MM.1S (cell line): ENCODE measurements around the gene ECHDC1.

Experiments
- DNase-seq: peaks from one replicate; pipeline ENCODE4 v3.0.0-alpha.2; 2015
- H2AFZ ChIP-seq: fragments of 300-600 bp; sonication (generic); 2 replicates; pipeline ENCODE4 v1.6.0; 2016; ENCODE audit warnings: antibody characterized with exemption, low read length
- H3F3A ChIP-seq: fragments of 300-600 bp; sonication (generic); 2 replicates; pipeline ENCODE4 v1.6.1; 2016; ENCODE audit warnings: mild to moderate bottlenecking, antibody characterized with exemption, low read length, moderate library complexity, mixed read lengths; ENCODE audit not compliant: insufficient read depth
- H3K27ac ChIP-seq: fragments of 300-600 bp; sonication (generic); 2 replicates; pipeline ENCODE4 v1.5.1; 2016; ENCODE audit warnings: mild to moderate bottlenecking, low read length
- H3K27me3 ChIP-seq: fragments of 300-600 bp; sonication (generic); replicated peaks from 2 replicates; pipeline ENCODE4 v1.6.0; 2016; ENCODE audit warnings: low read length; ENCODE audit not compliant: insufficient read depth
- H3K36me3 ChIP-seq: fragments of 300-600 bp; sonication (generic); replicated peaks from 2 replicates; pipeline ENCODE4 v1.6.1; 2016; ENCODE audit warnings: mild to moderate bottlenecking, low read length, mixed read lengths; ENCODE audit not compliant: insufficient read depth
- H3K4me1 ChIP-seq: fragments of 300-600 bp; sonication (generic); 2 replicates; pipeline ENCODE4 v1.6.1; 2016; ENCODE audit warnings: low read length, mixed read lengths
- H3K4me2 ChIP-seq: fragments of 300-600 bp; sonication (generic); 2 replicates; pipeline ENCODE4 v1.6.0; 2016; ENCODE audit warnings: low read depth, low read length
- H3K4me3 ChIP-seq: fragments of 300-600 bp; sonication (generic); 2 replicates; pipeline ENCODE4 v1.5.1; 2016; ENCODE audit warnings: low read length, mixed read lengths
- H3K79me2 ChIP-seq: fragments of 300-600 bp; sonication (generic); 2 replicates; pipeline ENCODE4 v1.6.1; 2016; ENCODE audit warnings: mixed run types, low read length, mixed read lengths
- H3K9ac ChIP-seq: fragments of 300-600 bp; sonication (generic); 2 replicates; pipeline ENCODE4 v1.6.1; 2016; ENCODE audit warnings: low read length, mixed read lengths
- H3K9me2 ChIP-seq: fragments of 300-600 bp; sonication (generic); replicated peaks from 2 replicates; pipeline ENCODE4 v1.6.1; 2016; ENCODE audit warnings: mild to moderate bottlenecking, low read length, mixed read lengths; ENCODE audit not compliant: insufficient read depth
- H3K9me3 ChIP-seq: fragments of 300-600 bp; sonication (generic); replicated peaks from 2 replicates; pipeline ENCODE4 v1.6.1; 2016; ENCODE audit warnings: mild to moderate bottlenecking, low read length, mixed read lengths; ENCODE audit not compliant: insufficient read depth
- H4K20me1 ChIP-seq: fragments of 300-600 bp; sonication (generic); 2 replicates; pipeline ENCODE4 v1.6.1; 2016; ENCODE audit warnings: mild to moderate bottlenecking, low read length, moderate library complexity, mixed read lengths; ENCODE audit not compliant: insufficient read depth
- CTCF ChIP-seq: fragments of 300-600 bp; sonication (generic); IDR thresholded peaks from 2 replicates; pipeline ENCODE4 v1.5.1; 2016; ENCODE audit warnings: antibody characterized with exemption, low read length, mixed read lengths
- EZH2 ChIP-seq: fragments of 300-600 bp; sonication (generic); optimal IDR thresholded peaks from 2 replicates; pipeline ENCODE3; 2017; ENCODE audit warnings: low read depth, mild to moderate bottlenecking, antibody characterized with exemption, low read length, mixed read lengths
- EZH2phosphoT487 ChIP-seq: fragments of 300-600 bp; sonication (generic); IDR thresholded peaks from 2 replicates; pipeline ENCODE4 v1.6.1; 2018; ENCODE audit warnings: antibody characterized with exemption, low read length

Gene ECHDC1

GRCh38 chr6:127273499-127273898, 69.9 kb downstream of the ECHDC1 start:
- no peak overlapping the region for H3K9ac ChIP-seq
- no peaks in the 10 kb centered on the region for H3F3A ChIP-seq
- no peak overlapping the region for H3K4me2 ChIP-seq
- peaks cover 39% of the 10 kb centered on the region for H3K79me2 ChIP-seq
- no peaks in the 10 kb centered on the region for H3K9me3 ChIP-seq
- no peak for TF ChIP-seq EZH2phosphoT487
- no peak for TF ChIP-seq EZH2
- TF ChIP-seq CTCF: no peak
- no peaks in the 10 kb centered on the region for H3K9me2 ChIP-seq
- H3K4me3 ChIP-seq: no peak overlapping the region
- H3K4me1 ChIP-seq: 0 out of 2 replicates have a peak, but pooled peaks cover 7% of the 10 kb centered on the region
- H2AFZ ChIP-seq: no peak overlapping the region
- no peak for DNase-seq
- no peaks in the 10 kb centered on the region for H3K36me3 ChIP-seq
- no peaks in the 10 kb centered on the region for H4K20me1 ChIP-seq
- no peak overlapping the region for H3K27ac ChIP-seq
- no peaks in the 10 kb centered on the region for H3K27me3 ChIP-seq

GRCh38 chr6:127272576-127272975, 70.8 kb downstream of the ECHDC1 start:
- H3F3A ChIP-seq: peaks cover 1% of the 10 kb centered on the region; the same call in 1 of the 2 replicates
- TF ChIP-seq EZH2 (no peak), CTCF (no peak), EZH2phosphoT487 (no peak)
- H3K27ac ChIP-seq: no peak overlapping the region
- no peak overlapping the region for H3K4me3 ChIP-seq
- H3K36me3 ChIP-seq: no peaks in the 10 kb centered on the region
- H3K4me2 ChIP-seq: no peak overlapping the region
- no peaks in the 10 kb centered on the region for H3K9me3 ChIP-seq
- peaks cover 48% of the 10 kb centered on the region for H3K79me2 ChIP-seq
- no peaks in the 10 kb centered on the region for H3K27me3 ChIP-seq
- H4K20me1 ChIP-seq: no peaks in the 10 kb centered on the region
- no peak overlapping the region for H3K9ac ChIP-seq
- 0 out of 2 replicates have a peak, but pooled peaks cover 7% of the 10 kb centered on the region for H3K4me1 ChIP-seq
- DNase-seq: no peak
- H3K9me2 ChIP-seq: no peaks in the 10 kb centered on the region
- H2AFZ ChIP-seq: no peak overlapping the region

DNA sequence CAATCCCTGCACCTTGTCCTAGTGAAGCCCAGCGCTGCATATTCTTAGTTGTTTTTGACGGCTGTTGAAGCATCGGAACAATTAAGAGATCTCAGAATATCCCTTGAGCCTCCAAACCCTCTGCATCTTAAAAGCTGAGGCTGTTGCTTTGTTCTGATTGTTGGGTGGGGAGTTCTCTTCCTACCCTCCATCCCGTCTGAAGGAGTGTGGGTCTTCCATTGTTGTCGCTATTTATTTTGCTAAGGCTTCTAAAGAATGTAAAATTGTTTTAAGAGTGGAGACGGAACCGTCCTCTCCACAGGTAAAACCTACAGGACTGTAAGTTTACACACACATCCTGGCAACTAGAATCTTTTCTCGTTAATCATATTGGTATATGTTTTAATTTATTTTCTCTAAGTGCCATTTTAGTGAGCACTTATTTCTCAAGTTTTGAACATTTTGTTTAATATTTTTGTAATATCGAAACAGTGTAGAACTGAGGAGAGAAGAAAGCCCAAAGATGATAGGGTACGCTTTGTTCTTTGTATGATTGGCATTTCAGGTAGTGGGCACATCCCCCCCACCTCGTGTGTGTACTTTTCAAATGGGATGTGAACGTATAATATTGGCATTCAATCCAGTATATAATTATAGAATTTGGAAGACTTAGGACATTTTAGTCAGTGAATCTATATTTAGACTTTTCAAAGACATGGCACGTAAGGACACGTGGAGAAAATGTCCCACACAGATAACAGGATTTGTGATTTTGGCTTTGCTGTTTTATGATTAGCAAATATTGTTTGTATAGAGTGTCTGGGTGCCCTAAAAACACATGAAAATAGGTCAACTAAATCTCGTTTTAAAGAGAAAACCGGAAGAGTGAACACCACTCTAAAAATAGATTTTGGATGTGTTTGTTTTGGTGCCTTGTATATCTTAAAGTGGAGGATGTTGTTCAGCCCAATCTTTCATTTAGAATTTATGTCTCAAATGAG, 75.5 kb downstream of the ECHDC1 start:
- Histone ChIP-seq H3K9ac (peak overlapping the region; percentile 93), H3K79me2 (peaks cover 54% of the 10 kb centered on the region), H3F3A (peaks cover 18% of the 10 kb centered on the region), H3K9me2 (no peaks in the 10 kb centered on the region), H3K36me3 (no peaks in the 10 kb centered on the region), H4K20me1 (no peaks in the 10 kb centered on the region), H2AFZ (peak overlapping the region; percentile 79), H3K27ac (peak overlapping the region; percentile 88), H3K4me3 (peak overlapping the region; percentile 93), H3K4me1 (0 out of 2 replicates have a peak, but pooled peaks cover 7% of the 10 kb centered on the region), H3K27me3 (no peaks in the 10 kb centered on the region), H3K4me2 (peak overlapping the region; percentile 79), H3K9me3 (no peaks in the 10 kb centered on the region)
- DNase-seq: peak; percentile 7
- TF ChIP-seq EZH2phosphoT487 (no peak), CTCF (no peak), EZH2 (no peak)
